G401 (cell line): ENCODE measurements around the gene PON3. TPM values are rescaled to one million over a fixed set of nuclear protein-coding genes. Genes with fewer than 3 reads are reported as not detected.

Experiments used
- DNase-seq: peaks from one replicate; pipeline ENCODE4 v3.0.0-alpha.2; 2015; ENCODE audit warnings: low spot score
- in situ Hi-C: cut with HindIII; loops from 2 replicates; pipeline ENCODE4 v1.10.0; 2016; ENCODE audit warnings: low sequenced_read_pairs, mixed read lengths
- total RNA-seq: library from RNA; depleted of rRNA; stranded (reverse); fragments of >200 nt; shearing (Covaris generic); gene quantifications from 2 replicates; pipeline ENCODE4 v1.2.3, GENCODE V29; 2014; rRNA removed

PON3 gene
- total RNA-seq, 1 experiment from 2014 or later = not detected

GRCh38 chr7:95317966-95318365 lies 78.2 kb downstream of the PON3 start:
- in situ Hi-C loops = no loop called here
- no peak for DNase-seq

- DNase-seq = no peak
- in situ Hi-C loops = no loop called here
Observed at GRCh38 chr7:95317546-95317945, 78.6 kb downstream of the PON3 start.

- no peak for DNase-seq
- in situ Hi-C loops = no loop called here
Observed at GRCh38 chr7:95316588-95316987, 79.6 kb downstream of the PON3 start.

GRCh38 chr7:95312561-95312960 lies 83.6 kb downstream of the PON3 start:
- in situ Hi-C loops = no loop called here
- no peak for DNase-seq

GRCh38 chr7:95311389-95311788 lies 84.8 kb downstream of the PON3 start:
- no peak for DNase-seq
- in situ Hi-C loops = no loop called here

- in situ Hi-C loops = no loop called here
- DNase-seq = no peak
Observed at GRCh38 chr7:95309951-95310350, 86.2 kb downstream of the PON3 start.

Other genes with a start within 250 kb of the PON3 start
- not detected in 2 replicates for gene PON1, start 71.8 kb downstream of the PON3 start, total RNA-seq
- gene PON2, start 38.7 kb upstream of the PON3 start, total RNA-seq = 25.2 and 37.9 TPM in 2 replicates
- not detected in 2 replicates for gene ASB4, start 89.6 kb upstream of the PON3 start, total RNA-seq
- not detected in 2 replicates for gene PDK4, start 200.1 kb upstream of the PON3 start, total RNA-seq